ENCODE measurements around the gene AMBP.

The AMBP gene

DNA sequence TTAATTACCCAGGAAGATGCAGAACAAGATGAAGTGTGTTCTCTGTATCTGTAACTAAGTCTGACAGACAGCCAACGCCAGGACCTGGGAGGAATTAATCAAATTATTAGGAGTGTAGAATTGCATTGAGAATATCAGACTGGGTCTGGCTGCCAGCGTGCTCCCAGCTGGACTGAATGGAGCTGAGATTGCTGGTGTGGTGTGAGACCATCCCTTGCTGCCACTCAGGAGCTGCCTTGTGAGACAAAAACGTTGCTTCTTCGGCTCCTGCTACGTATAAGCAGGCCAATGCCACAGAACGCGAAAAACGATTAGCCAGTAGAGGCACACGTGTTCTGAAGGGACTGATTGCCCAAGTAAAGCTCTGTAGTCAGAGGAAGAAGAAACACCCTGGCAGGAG is 66.8 kb downstream of the AMBP start:
- Histone ChIP-seq H4K20me1 (ENCODE audit: insufficient read depth, low read length) (no peaks in the 10 kb centered on the region), H3K27ac (ENCODE audit: low read length) (no peak overlapping the region), H3K4me1 (ENCODE audit: insufficient read depth, low read length) (no peaks in the 10 kb centered on the region), H3K4me3 (ENCODE audit: low read depth in 1 of 2, low read length in 2 of 2) (no peak overlapping the region), H3K27me3 (ENCODE audit: insufficient read depth, low read length, poor library complexity) (no peaks in the 10 kb centered on the region), H3K79me2 (ENCODE audit: insufficient read depth, low read length) (no peaks in the 10 kb centered on the region), H3K4me2 (ENCODE audit: insufficient read depth, low read length) (no peak overlapping the region), H3K36me3 (ENCODE audit: insufficient read depth, low read length) (no peaks in the 10 kb centered on the region), H3K9ac (ENCODE audit: low read depth, low read length) (no peak overlapping the region), H2AFZ (ENCODE audit: low read depth, low read length) (no peak overlapping the region), H3K9me3 (ENCODE audit: insufficient read depth, low read length, severe bottlenecking) (no peaks in the 10 kb centered on the region)
- DNase-seq (no peak), ATAC-seq (ENCODE audit: insufficient read depth, low read depth) (no peak)
- TF ChIP-seq EZH2 (IDR thresholded peaks at IDR 0.05; ENCODE audit: borderline replicate concordance, low read depth, low read length, severe bottlenecking): no peak
- TF ChIP-seq, protein P1, sequence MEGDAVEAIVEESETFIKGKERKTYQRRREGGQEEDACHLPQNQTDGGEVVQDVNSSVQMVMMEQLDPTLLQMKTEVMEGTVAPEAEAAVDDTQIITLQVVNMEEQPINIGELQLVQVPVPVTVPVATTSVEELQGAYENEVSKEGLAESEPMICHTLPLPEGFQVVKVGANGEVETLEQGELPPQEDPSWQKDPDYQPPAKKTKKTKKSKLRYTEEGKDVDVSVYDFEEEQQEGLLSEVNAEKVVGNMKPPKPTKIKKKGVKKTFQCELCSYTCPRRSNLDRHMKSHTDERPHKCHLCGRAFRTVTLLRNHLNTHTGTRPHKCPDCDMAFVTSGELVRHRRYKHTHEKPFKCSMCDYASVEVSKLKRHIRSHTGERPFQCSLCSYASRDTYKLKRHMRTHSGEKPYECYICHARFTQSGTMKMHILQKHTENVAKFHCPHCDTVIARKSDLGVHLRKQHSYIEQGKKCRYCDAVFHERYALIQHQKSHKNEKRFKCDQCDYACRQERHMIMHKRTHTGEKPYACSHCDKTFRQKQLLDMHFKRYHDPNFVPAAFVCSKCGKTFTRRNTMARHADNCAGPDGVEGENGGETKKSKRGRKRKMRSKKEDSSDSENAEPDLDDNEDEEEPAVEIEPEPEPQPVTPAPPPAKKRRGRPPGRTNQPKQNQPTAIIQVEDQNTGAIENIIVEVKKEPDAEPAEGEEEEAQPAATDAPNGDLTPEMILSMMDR (IDR thresholded peaks at IDR 0.05; ENCODE audit: borderline replicate concordance, extremely low read depth, low read length, poor library complexity, severe bottlenecking): no peak

Data from DND-41 (cell line).